Measurements from ENCODE around the gene RPL10. TPM values are rescaled to one million over a fixed set of nuclear protein-coding genes. Genes with fewer than 3 reads are reported as not detected.

RPL10 gene
- total and polyA plus RNA-seq, 2 of the 13 experiments (the other 11 are each of a cell fraction or from before 2014, with no cell fraction given), result 2,381 to 4,713 TPM

DNA sequence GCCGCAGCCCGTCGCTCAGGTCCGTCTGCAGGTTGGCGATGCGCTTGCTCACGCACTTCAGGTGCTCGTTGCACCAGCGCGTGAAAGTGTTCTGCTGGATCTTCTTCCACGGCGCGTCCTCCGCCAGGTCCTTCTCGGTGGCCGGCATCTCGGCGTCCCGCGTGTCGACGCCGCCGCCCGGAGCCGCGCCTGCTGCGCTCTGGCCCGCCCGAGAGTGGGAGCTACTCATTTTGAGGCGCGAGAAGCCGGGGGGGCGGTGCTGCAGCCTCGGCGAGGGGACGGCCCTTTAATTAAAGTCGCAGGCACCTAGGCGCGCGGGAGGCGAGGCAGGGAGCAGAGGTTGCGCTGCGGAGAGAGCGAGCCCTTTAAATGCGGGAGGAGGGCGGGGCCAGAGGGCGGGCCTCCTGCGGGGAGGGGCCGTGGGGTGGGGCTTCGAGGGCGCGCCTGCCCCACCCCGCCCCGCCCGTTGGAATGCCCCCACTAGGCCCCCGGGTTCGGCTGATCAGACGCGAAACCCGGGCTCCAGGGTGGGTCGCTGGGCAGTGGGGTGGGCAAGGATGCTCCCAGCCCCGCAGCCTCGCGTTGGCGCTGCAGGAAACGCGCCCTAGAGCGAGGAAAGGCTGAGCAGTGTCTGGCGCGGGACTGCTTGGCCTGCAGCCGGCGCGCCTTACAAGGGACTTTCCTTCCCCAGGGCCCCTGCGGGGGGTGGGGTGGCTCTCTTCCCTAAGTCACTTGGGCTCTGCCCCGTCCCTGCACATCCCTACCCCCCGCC is 27.0 kb upstream of the RPL10 start (continued):
- TF ChIP-seq BHLHE40 (IDR thresholded peaks at IDR 0.05; ENCODE audit: low read length), result no peak
- peak; percentile 43; the same call in 1 of the 2 replicates for TF ChIP-seq REPIN1 (CRISPR knock-in tag; IDR thresholded peaks at IDR 0.05; ENCODE audit: borderline replicate concordance, low read depth)
- no peak for TF ChIP-seq ZNF556 (CRISPR knock-in tag; IDR thresholded peaks at IDR 0.05; ENCODE audit: borderline replicate concordance)
- TF ChIP-seq HNF4G (IDR thresholded peaks at IDR 0.05; ENCODE audit: borderline replicate concordance, low read depth, low read length), result no peak
- no peak for TF ChIP-seq HNF4G (CRISPR knock-in tag; IDR thresholded peaks at IDR 0.05; ENCODE audit: borderline replicate concordance, low read depth)
- no peak for TF ChIP-seq TRIM24 (CRISPR knock-in tag; IDR thresholded peaks at IDR 0.05)
- no peak for TF ChIP-seq TCF7L2 (IDR thresholded peaks at IDR 0.05; ENCODE audit: low read depth, low read length)
- TF ChIP-seq ZNF224 (CRISPR knock-in tag; IDR thresholded peaks at IDR 0.05), result no peak
- TF ChIP-seq, protein P1, sequence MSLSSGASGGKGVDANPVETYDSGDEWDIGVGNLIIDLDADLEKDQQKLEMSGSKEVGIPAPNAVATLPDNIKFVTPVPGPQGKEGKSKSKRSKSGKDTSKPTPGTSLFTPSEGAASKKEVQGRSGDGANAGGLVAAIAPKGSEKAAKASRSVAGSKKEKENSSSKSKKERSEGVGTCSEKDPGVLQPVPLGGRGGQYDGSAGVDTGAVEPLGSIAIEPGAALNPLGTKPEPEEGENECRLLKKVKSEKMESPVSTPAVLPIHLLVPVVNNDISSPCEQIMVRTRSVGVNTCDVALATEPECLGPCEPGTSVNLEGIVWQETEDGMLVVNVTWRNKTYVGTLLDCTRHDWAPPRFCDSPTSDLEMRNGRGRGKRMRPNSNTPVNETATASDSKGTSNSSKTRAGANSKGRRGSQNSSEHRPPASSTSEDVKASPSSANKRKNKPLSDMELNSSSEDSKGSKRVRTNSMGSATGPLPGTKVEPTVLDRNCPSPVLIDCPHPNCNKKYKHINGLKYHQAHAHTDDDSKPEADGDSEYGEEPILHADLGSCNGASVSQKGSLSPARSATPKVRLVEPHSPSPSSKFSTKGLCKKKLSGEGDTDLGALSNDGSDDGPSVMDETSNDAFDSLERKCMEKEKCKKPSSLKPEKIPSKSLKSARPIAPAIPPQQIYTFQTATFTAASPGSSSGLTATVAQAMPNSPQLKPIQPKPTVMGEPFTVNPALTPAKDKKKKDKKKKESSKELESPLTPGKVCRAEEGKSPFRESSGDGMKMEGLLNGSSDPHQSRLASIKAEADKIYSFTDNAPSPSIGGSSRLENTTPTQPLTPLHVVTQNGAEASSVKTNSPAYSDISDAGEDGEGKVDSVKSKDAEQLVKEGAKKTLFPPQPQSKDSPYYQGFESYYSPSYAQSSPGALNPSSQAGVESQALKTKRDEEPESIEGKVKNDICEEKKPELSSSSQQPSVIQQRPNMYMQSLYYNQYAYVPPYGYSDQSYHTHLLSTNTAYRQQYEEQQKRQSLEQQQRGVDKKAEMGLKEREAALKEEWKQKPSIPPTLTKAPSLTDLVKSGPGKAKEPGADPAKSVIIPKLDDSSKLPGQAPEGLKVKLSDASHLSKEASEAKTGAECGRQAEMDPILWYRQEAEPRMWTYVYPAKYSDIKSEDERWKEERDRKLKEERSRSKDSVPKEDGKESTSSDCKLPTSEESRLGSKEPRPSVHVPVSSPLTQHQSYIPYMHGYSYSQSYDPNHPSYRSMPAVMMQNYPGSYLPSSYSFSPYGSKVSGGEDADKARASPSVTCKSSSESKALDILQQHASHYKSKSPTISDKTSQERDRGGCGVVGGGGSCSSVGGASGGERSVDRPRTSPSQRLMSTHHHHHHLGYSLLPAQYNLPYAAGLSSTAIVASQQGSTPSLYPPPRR (CRISPR knock-in tag; IDR thresholded peaks at IDR 0.05; ENCODE audit: borderline replicate concordance), result no peak
- no peak for TF ChIP-seq ZNF431 (CRISPR knock-in tag; IDR thresholded peaks at IDR 0.05; ENCODE audit: borderline replicate concordance, low read depth)
- TF ChIP-seq, protein P2, sequence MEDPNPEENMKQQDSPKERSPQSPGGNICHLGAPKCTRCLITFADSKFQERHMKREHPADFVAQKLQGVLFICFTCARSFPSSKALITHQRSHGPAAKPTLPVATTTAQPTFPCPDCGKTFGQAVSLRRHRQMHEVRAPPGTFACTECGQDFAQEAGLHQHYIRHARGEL (CRISPR knock-in tag; IDR thresholded peaks at IDR 0.05), result no peak
- peak; percentile 64 for TF ChIP-seq ARNT2 (CRISPR knock-in tag; IDR thresholded peaks at IDR 0.05; ENCODE audit: low read depth)
- TF ChIP-seq ZNF350 (CRISPR knock-in tag; IDR thresholded peaks at IDR 0.05; ENCODE audit: borderline replicate concordance, low read depth), result peak; percentile 46; the same call in 1 of the 2 replicates
- no peak for TF ChIP-seq RXRA (CRISPR knock-in tag; IDR thresholded peaks at IDR 0.05)
- TF ChIP-seq NFIC (IDR thresholded peaks at IDR 0.05; ENCODE audit: low read length), result no peak
- no peak for TF ChIP-seq SMAD9 (CRISPR knock-in tag; IDR thresholded peaks at IDR 0.05)
- TF ChIP-seq, protein P3, sequence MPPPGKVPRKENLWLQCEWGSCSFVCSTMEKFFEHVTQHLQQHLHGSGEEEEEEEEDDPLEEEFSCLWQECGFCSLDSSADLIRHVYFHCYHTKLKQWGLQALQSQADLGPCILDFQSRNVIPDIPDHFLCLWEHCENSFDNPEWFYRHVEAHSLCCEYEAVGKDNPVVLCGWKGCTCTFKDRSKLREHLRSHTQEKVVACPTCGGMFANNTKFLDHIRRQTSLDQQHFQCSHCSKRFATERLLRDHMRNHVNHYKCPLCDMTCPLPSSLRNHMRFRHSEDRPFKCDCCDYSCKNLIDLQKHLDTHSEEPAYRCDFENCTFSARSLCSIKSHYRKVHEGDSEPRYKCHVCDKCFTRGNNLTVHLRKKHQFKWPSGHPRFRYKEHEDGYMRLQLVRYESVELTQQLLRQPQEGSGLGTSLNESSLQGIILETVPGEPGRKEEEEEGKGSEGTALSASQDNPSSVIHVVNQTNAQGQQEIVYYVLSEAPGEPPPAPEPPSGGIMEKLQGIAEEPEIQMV (CRISPR knock-in tag; IDR thresholded peaks at IDR 0.05; ENCODE audit: low read depth), result no peak
- TF ChIP-seq ZNF672 (CRISPR knock-in tag; IDR thresholded peaks at IDR 0.05), result no peak
- no peak for TF ChIP-seq TEAD2 (CRISPR knock-in tag; IDR thresholded peaks at IDR 0.05)
- no peak for TF ChIP-seq ZNF615 (CRISPR knock-in tag; IDR thresholded peaks at IDR 0.05; ENCODE audit: borderline replicate concordance)
- no peak for TF ChIP-seq HMGA1 (CRISPR knock-in tag; conservative IDR thresholded peaks at IDR 0.05)
- TF ChIP-seq, protein P4, sequence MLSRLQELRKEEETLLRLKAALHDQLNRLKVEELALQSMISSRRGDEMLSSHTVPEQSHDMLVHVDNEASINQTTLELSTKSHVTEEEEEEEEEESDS (CRISPR knock-in tag; IDR thresholded peaks at IDR 0.05; ENCODE audit: borderline replicate concordance), result no peak
- no peak for TF ChIP-seq ZNF652 (CRISPR knock-in tag; IDR thresholded peaks at IDR 0.05; ENCODE audit: borderline replicate concordance, low read depth)

Data from HepG2 (cell line).